ENCODE results near the gene MAP6. TPM values are rescaled to one million over a fixed set of nuclear protein-coding genes. Genes with fewer than 3 reads are reported as not detected.
"Not testable (repeated sequence)": the region's sequence is repeated elsewhere in the genome, so short reads cannot be mapped to it uniquely, and the experiment has no call there.

MAP6 gene
- total RNA-seq, 4 donors from 2014 or later: 7.9 to 22.1 (median 14.4) TPM

DNA sequence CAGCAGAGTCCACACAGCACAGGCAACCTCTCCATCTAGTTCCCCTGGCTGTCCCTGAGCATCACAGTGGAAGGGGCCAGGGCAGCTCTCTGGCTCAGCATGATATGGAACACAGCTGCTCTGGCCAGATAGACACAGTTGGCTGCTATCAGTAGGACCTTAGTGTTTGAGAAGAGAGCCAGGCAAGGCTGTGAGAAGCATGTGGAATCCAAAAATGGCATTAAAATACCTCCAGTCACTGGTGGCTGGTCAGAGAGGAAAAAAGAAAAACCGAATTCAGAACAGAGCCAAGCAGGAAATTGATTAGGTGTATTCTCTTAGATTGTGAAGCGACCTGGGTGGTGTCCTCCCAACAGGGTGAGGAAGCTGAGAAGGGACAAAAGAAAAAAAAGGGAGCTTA is 78.9 kb downstream of the MAP6 start:
- Histone ChIP-seq H3K27ac (no peak overlapping the region), H3K4me1 (no peaks in the 10 kb centered on the region), H3K36me3 (no peaks in the 10 kb centered on the region), H3K4me3 (no peak overlapping the region), H3K9me3 (no peaks in the 10 kb centered on the region), H3K27me3 (no peaks in the 10 kb centered on the region)
- DNase-seq: no peak
- intact Hi-C loops (cut with DNase I; ENCODE audit: low total_unique reads): no loop called here
- no peak for TF ChIP-seq POLR2A (IDR thresholded peaks at IDR 0.05)
- TF ChIP-seq, protein P1, sequence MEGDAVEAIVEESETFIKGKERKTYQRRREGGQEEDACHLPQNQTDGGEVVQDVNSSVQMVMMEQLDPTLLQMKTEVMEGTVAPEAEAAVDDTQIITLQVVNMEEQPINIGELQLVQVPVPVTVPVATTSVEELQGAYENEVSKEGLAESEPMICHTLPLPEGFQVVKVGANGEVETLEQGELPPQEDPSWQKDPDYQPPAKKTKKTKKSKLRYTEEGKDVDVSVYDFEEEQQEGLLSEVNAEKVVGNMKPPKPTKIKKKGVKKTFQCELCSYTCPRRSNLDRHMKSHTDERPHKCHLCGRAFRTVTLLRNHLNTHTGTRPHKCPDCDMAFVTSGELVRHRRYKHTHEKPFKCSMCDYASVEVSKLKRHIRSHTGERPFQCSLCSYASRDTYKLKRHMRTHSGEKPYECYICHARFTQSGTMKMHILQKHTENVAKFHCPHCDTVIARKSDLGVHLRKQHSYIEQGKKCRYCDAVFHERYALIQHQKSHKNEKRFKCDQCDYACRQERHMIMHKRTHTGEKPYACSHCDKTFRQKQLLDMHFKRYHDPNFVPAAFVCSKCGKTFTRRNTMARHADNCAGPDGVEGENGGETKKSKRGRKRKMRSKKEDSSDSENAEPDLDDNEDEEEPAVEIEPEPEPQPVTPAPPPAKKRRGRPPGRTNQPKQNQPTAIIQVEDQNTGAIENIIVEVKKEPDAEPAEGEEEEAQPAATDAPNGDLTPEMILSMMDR (IDR thresholded peaks at IDR 0.05): no peak

DNA sequence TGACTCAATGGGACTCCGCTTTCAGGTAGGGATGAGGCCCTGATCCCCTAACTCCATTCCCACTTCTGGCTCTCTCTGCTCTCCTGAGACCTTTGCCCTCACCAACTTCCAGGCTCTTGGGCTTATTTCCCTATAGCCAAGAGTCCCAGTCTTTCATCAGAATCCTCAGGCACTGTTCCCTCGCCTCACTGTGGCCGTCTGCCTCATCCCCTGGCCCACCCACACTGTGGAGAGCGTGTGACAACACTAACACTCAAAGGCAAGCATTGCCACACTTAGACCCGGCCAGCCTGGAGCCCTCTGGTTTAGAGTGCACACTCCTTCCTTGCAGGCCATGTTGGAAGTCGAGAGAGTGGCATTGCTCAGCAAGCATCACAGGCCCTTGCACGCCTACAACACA is 79.8 kb downstream of the MAP6 start:
- H3K27me3 ChIP-seq: no peaks in the 10 kb centered on the region
- no peak overlapping the region for H3K4me3 ChIP-seq
- H3K27ac ChIP-seq: no peak overlapping the region
- no peaks in the 10 kb centered on the region for H3K9me3 ChIP-seq
- peaks cover 0 to 4% of the 10 kb centered on the region in 2 donors for H3K4me1 ChIP-seq
- DNase-seq: no peak
- TF ChIP-seq, protein P1 (IDR thresholded peaks at IDR 0.05): no peak
- TF ChIP-seq POLR2A (IDR thresholded peaks at IDR 0.05): no peak
- no peaks in the 10 kb centered on the region for H3K36me3 ChIP-seq
- intact Hi-C loops (cut with DNase I; ENCODE audit: low total_unique reads): no loop called here

DNA sequence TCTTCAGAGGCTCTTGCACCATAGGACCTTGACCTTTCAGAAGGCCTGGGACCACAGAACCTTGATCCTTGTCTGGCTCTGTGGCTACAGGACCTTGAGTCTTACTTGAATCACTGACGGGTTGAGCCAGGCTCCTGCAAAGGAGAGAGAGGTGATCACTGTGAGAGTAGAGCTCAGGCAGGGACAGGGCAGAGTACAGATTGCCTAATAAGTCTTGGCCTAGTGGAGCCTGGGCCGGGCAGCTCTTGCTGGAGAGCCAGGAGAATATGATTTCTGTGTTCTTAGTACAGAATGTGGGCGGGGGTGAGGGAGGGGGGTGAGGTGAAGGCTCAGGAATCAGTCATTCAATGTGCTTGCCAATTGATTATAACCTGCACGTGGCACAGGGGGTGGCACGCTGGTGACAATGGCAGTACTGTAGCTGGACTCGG is 80.8 kb downstream of the MAP6 start:
- no peak for DNase-seq
- intact Hi-C loops (cut with DNase I; ENCODE audit: low total_unique reads): no loop called here
- no peak for TF ChIP-seq POLR2A (IDR thresholded peaks at IDR 0.05)
- TF ChIP-seq, protein P1 (IDR thresholded peaks at IDR 0.05): no peak
- Histone ChIP-seq H3K27me3 (no peaks in the 10 kb centered on the region), H3K36me3 (no peaks in the 10 kb centered on the region), H3K27ac (no peak overlapping the region), H3K9me3 (no peaks in the 10 kb centered on the region), H3K4me1 (peaks cover 0 to 4% of the 10 kb centered on the region in 2 donors), H3K4me3 (no peak overlapping the region)

DNA sequence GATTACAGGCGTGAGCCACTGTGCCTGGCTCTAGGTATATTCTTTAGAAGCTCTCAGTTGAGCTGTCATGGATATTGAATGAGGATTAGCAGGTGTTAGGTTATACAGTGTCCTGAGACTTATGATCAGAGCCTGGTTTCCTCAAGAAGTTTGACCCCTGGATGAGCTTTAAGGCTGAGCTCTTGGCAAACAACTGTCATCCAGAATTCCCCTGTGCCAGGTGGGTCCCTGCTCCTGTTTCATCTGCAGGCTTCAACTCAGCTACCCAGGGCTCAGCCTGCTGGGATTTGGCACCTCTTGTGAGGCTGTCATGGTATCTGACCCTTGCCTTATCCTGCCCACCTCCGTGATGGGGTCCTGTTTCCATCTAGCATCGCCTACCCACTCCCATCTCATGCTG is 82.4 kb downstream of the MAP6 start:
- no peak for DNase-seq
- no peaks in the 10 kb centered on the region for H3K9me3 ChIP-seq
- H3K36me3 ChIP-seq: no peaks in the 10 kb centered on the region
- H3K27ac ChIP-seq: no peak overlapping the region
- no peaks in the 10 kb centered on the region for H3K27me3 ChIP-seq
- intact Hi-C loops (cut with DNase I; ENCODE audit: low total_unique reads): no loop called here
- peaks cover 0 to 4% of the 10 kb centered on the region in 2 donors for H3K4me1 ChIP-seq
- no peak for TF ChIP-seq POLR2A (IDR thresholded peaks at IDR 0.05)
- TF ChIP-seq, protein P1 (IDR thresholded peaks at IDR 0.05): no peak
- H3K4me3 ChIP-seq: no peak overlapping the region

DNA sequence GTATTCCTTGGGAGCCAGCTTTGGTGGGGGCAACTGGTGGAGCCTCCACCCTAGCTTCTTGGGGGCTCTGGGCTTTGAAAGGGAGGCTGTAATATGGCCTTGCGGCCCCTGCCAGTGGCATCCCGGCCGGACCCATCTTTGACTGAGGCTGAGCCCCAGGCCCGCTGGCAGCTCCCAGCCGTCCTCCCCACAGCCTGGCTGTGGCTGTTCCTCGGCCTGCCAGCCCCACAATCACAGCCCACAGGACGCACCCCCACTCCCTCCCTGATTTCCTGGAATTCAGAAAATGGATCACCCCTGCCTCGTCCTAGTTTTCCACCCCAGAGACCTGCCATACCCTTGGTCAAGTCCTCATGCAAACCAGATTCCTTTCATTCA is 83.6 kb downstream of the MAP6 start:
- Histone ChIP-seq H3K27ac (peak overlapping the region; percentile 90 to 99), H3K27me3 (no peaks in the 10 kb centered on the region), H3K9me3 (no peaks in the 10 kb centered on the region), H3K36me3 (no peaks in the 10 kb centered on the region), H3K4me3 (no peak overlapping the region), H3K4me1 (peaks cover 0 to 4% of the 10 kb centered on the region in 2 donors)
- TF ChIP-seq, protein P1 (IDR thresholded peaks at IDR 0.05): no peak
- no peak for TF ChIP-seq POLR2A (IDR thresholded peaks at IDR 0.05)
- intact Hi-C loops (cut with DNase I; ENCODE audit: low total_unique reads): no loop called here
- no peak for DNase-seq

DNA sequence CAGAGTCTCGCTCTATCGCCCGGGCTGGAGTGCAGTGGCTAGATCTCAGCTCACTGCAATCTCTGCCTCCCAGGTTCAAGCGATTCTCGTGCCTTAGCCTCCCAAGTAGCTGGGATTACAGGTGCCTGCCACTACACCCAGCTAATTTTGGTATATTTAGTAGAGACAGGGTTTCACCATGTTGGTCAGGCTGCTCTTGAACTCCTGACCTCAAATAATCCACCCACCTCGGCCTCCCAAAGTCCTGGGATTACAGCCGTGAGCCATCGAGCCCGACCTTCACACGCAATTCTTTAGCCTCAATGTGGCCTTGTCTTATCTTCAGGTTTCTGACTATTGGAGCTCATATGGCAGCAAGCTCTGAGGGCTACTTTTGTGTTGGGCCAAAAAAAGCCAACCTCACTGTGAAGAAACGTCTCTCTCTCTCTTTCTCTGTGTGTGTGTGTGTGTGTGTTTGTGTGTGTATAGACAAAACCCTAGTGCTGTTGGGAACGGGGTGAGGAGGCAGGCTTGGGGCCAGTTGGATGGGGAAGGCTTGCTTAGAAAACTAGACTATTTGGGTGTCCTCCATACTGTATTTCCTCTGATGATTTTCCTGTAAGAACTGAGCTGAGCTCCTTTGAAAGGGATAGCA is 84.1 kb downstream of the MAP6 start:
- not testable (repeated sequence) for DNase-seq, H3K36me3 ChIP-seq, H3K4me3 ChIP-seq, H3K4me1 ChIP-seq, H3K27me3 ChIP-seq, H3K9me3 ChIP-seq
- intact Hi-C loops (cut with DNase I; ENCODE audit: low total_unique reads): loop anchor here (5.0 kb wide), 1 partner anchor 37 kb away; no protein-coding TSS in a partner anchor
- H3K27ac ChIP-seq: peak overlapping the region; percentile 90 to 99
